Hepatocyte (in vitro differentiated cells): ENCODE results near the gene GTF2F2. TPM values are rescaled to one million over a fixed set of nuclear protein-coding genes. Genes with fewer than 3 reads are reported as not detected.

Source experiments
- DNase-seq: peaks from one replicate; pipeline ENCODE4 v3.0.0-alpha.2; 2016; ENCODE audit warnings: low spot score
- H2AFZ ChIP-seq: fragments of 200-600 bp; sonication (generic); 2 replicates; pipeline ENCODE4 v1.6.0; 2016; ENCODE audit warnings: antibody characterized with exemption, mild to moderate bottlenecking
- H3K27ac ChIP-seq: fragments of 200-600 bp; sonication (generic); 2 replicates; pipeline ENCODE4 v1.5.1; 2016; ENCODE audit warnings: mild to moderate bottlenecking
- H3K27me3 ChIP-seq: fragments of 200-600 bp; sonication (generic); 2 replicates; pipeline ENCODE4 v1.6.1; 2016
- H3K36me3 ChIP-seq: fragments of 200-600 bp; sonication (generic); replicated peaks from 2 replicates; pipeline ENCODE4 v1.5.1; 2016; ENCODE audit warnings: low read depth; ENCODE audit not compliant: insufficient read depth
- H3K4me1 ChIP-seq: fragments of 200-600 bp; sonication (generic); 2 replicates; pipeline ENCODE4 v1.5.1; 2016; ENCODE audit warnings: mild to moderate bottlenecking, moderate library complexity; ENCODE audit not compliant: insufficient read depth
- H3K4me2 ChIP-seq: fragments of 200-600 bp; sonication (generic); 2 replicates; pipeline ENCODE4 v1.6.0; 2016
- H3K4me3 ChIP-seq: fragments of 200-600 bp; sonication (generic); 2 replicates; pipeline ENCODE4 v1.5.1; 2016; ENCODE audit warnings: mild to moderate bottlenecking
- H3K79me2 ChIP-seq: fragments of 200-600 bp; sonication (generic); 2 replicates; pipeline ENCODE4 v1.6.0; 2017; ENCODE audit warnings: mild to moderate bottlenecking
- H3K9me2 ChIP-seq: fragments of 200-600 bp; sonication (generic); replicated peaks from 2 replicates; pipeline ENCODE4 v1.6.0; 2017; ENCODE audit warnings: mild to moderate bottlenecking; ENCODE audit not compliant: insufficient read depth
- H3K9me3 ChIP-seq: fragments of 200-600 bp; sonication (generic); 2 replicates; pipeline ENCODE4 v1.5.1; 2016; ENCODE audit warnings: low read depth, mild to moderate bottlenecking
- H4K20me1 ChIP-seq: fragments of 200-600 bp; sonication (generic); 2 replicates; pipeline ENCODE4 v1.6.0; 2016; ENCODE audit warnings: mild to moderate bottlenecking; ENCODE audit not compliant: insufficient read depth, poor library complexity, severe bottlenecking
- EZH2 ChIP-seq: fragments of 200-600 bp; sonication (generic); IDR thresholded peaks from 2 replicates; pipeline ENCODE4 v1.6.1; 2016; ENCODE audit warnings: antibody characterized with exemption, mild to moderate bottlenecking, borderline replicate concordance
- EZH2phosphoT487 ChIP-seq: fragments of 200-600 bp; sonication (generic); IDR thresholded peaks from one replicate; pipeline ENCODE4 v1.6.1; 2018; ENCODE audit warnings: antibody characterized with exemption, mild to moderate bottlenecking, low read depth, moderate library complexity; ENCODE audit not compliant: unreplicated experiment, severe bottlenecking
- WGBS: methylation state at CpG from one replicate; pipeline ENCODE4 v1.1.6; 2016; ENCODE audit warnings: low lambda C conversion rate; ENCODE audit errors: missing lambda C conversion rate; 5-methylcytosine and 5-hydroxymethylcytosine counted together
- polyA plus RNA-seq: library from polyadenylated mRNA; unstranded; fragments of >200 nt; fragmentation: Nextera tagmentation; extraction: Ambion mirVana; gene quantifications from 2 replicates; pipeline ENCODE4 v1.2.1, GENCODE V29; 2016
- total RNA-seq: library from RNA; depleted of rRNA; stranded (reverse); fragments of >200 nt; gene quantifications from 2 replicates; pipeline ENCODE4 v1.2.3, GENCODE V29; 2014
- TF ChIP-seq, protein P1 (sequence below): fragments of 200-600 bp; sonication (generic); IDR thresholded peaks from 2 replicates; pipeline ENCODE4 v1.5.1; 2016; ENCODE audit warnings: antibody characterized with exemption, mild to moderate bottlenecking; ENCODE audit not compliant: poor library complexity

GTF2F2 gene
- total and polyA plus RNA-seq, 2 experiments from 2014 or later = 25.7 to 26.7 TPM

DNA sequence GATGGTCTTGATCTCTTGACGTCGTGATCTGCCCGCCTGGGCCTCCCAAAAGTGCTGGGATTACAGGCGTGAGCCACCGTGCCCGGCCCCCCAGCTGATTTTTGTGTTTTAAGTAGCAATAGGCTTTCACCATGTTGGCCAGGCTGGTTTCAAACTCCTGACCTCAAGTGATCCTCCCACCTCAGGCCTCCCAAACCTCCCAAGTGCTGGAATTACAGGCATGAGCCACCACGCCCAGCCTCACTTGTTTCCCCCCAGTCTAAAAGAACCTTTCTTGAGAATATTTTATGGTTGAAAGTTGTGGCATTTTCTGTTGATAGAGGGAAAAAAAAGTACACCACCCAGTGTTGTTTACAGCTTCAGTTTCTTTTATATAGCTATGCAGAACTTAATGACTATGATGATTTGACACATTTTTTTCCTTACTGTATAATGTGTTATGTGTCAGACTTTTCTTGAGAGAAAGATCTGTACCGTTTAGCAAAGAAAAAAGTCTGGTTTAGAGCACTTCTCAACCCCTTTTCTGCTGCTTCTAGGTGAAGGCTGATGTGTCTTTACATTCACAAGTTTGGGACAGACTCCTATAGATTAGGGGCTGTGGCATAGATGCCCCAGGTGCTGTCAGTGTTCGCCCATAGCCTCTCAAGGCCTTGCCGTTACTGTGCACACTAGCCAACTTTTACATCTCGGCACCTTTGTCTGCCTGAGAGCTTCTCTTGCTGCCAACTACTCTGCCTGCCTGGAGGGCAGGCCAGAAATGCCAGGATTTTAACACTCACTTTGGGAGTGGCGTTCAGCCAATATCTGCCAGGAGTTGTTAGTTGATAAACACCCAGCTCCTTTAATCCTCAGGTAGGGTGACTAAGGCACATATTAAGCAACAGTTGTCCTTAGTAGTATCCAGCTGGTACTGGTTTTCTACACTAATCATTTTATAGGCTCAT lies 47.6 kb downstream of the GTF2F2 start:
- 95% methylated on average over 12 of the region's 12 CpGs for WGBS
- peaks cover 4% of the 10 kb centered on the region for H3K79me2 ChIP-seq

DNA sequence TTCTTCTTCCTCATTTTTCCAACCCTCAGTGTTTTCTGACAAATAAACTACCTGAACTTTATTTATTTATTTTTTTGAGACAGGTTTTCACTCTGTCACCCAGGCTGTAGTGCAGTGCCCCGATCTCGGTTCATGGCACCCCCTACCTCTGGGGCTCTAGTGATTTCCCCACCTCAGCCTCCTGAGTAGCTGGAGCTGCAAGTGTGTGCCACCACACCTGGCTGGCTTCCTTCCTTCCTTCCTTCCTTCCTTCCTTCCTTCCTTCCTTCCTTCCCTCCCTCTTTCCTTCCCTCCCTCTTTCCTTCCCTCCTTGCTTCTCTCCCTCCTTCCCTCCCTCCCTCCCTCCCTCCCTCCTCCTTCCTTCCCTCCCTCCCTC lies 48.2 kb downstream of the GTF2F2 start:
- Histone ChIP-seq H3K4me2 (no peak overlapping the region), H3K4me3 (no peak overlapping the region), H2AFZ (no peak overlapping the region), H3K27me3 (no peaks in the 10 kb centered on the region), H3K36me3 (no peaks in the 10 kb centered on the region), H3K9me2 (no peaks in the 10 kb centered on the region), H3K4me1 (peaks cover 3% of the 10 kb centered on the region), H4K20me1 (no peaks in the 10 kb centered on the region), H3K9me3 (no peaks in the 10 kb centered on the region), H3K79me2 (peaks cover 4% of the 10 kb centered on the region), H3K27ac (peak overlapping the region; percentile 65)
- 100% methylated on average over 2 of the region's 2 CpGs for WGBS
- no peak for DNase-seq
- TF ChIP-seq, protein P1, sequence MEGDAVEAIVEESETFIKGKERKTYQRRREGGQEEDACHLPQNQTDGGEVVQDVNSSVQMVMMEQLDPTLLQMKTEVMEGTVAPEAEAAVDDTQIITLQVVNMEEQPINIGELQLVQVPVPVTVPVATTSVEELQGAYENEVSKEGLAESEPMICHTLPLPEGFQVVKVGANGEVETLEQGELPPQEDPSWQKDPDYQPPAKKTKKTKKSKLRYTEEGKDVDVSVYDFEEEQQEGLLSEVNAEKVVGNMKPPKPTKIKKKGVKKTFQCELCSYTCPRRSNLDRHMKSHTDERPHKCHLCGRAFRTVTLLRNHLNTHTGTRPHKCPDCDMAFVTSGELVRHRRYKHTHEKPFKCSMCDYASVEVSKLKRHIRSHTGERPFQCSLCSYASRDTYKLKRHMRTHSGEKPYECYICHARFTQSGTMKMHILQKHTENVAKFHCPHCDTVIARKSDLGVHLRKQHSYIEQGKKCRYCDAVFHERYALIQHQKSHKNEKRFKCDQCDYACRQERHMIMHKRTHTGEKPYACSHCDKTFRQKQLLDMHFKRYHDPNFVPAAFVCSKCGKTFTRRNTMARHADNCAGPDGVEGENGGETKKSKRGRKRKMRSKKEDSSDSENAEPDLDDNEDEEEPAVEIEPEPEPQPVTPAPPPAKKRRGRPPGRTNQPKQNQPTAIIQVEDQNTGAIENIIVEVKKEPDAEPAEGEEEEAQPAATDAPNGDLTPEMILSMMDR = no peak
- no peak for TF ChIP-seq EZH2phosphoT487
- no peak for TF ChIP-seq EZH2

More for the DNA sequence above, 47.6 kb downstream of the GTF2F2 start:
- Histone ChIP-seq H3K27ac (peak overlapping the region; percentile 61), H3K4me3 (no peak overlapping the region), H3K4me1 (peaks cover 3% of the 10 kb centered on the region), H2AFZ (no peak overlapping the region), H3K4me2 (no peak overlapping the region), H3K9me2 (no peaks in the 10 kb centered on the region), H3K9me3 (no peaks in the 10 kb centered on the region), H4K20me1 (no peaks in the 10 kb centered on the region), H3K27me3 (no peaks in the 10 kb centered on the region), H3K36me3 (no peaks in the 10 kb centered on the region)
- DNase-seq = peak; percentile 38
- TF ChIP-seq EZH2 (no peak), EZH2phosphoT487 (no peak)
- TF ChIP-seq, protein P1 = no peak

DNA sequence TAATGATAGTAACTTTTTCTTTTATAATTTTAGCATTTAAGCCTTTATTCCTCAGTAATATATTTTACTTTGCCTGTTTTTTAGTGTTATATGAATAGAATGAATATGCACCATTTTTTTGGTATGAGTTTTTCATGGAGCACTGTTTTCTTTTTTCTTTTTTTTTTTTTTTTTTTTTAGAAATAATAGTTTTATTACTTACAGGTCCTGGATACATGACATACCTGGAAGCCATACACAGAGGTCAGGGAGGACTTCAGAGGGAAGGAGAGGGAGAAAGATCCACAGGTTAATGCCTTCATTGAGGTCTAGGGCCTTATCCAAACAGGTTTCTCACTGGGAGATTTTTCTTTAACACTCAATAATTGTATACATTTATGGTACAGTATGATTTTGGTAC lies 54.2 kb downstream of the GTF2F2 start:
- Histone ChIP-seq H3K27me3 (no peaks in the 10 kb centered on the region), H3K4me1 (peaks cover 10% of the 10 kb centered on the region), H2AFZ (no peak overlapping the region), H3K9me2 (no peaks in the 10 kb centered on the region), H4K20me1 (no peaks in the 10 kb centered on the region), H3K4me2 (no peak overlapping the region), H3K36me3 (no peaks in the 10 kb centered on the region), H3K27ac (no peak overlapping the region), H3K9me3 (no peaks in the 10 kb centered on the region), H3K79me2 (peaks cover 13% of the 10 kb centered on the region), H3K4me3 (no peak overlapping the region)
- TF ChIP-seq EZH2 (no peak), EZH2phosphoT487 (no peak)
- TF ChIP-seq, protein P1 = no peak
- DNase-seq = no peak
